HG03175 (cell line): ENCODE measurements around the gene RAB5A.
A peak's percentile ranks its signal among the peaks of the same experiment; 100 is the strongest.
"Not testable (repeated sequence)": the region's sequence is repeated elsewhere in the genome, so short reads cannot be mapped to it uniquely, and the experiment has no call there.

Experiments
- ATAC-seq: cut with Tn5 transposase; IDR thresholded peaks from one replicate; pipeline ENCODE4 v1.9.1; 2021; ENCODE audit warnings: mild to moderate bottlenecking, moderate library complexity; ENCODE audit not compliant: unreplicated experiment

The RAB5A gene

GRCh38 chr3:19946832-19947548 lies at the start of gene RAB5A:
RAB5A (plus strand) TSS chr3:19947097; CDS start chr3:19950899, 3,802 bp downstream.
- peak; percentile 96 for ATAC-seq

- ATAC-seq, result no peak
Observed at GRCh38 chr3:19898721-19899120, 48.2 kb upstream of the RAB5A start.

- ATAC-seq, result no peak
Observed at GRCh38 chr3:19899264-19899663, 47.6 kb upstream of the RAB5A start.

- not testable (repeated sequence) for ATAC-seq
Observed at GRCh38 chr3:19899833-19900232, 47.1 kb upstream of the RAB5A start.

- no peak for ATAC-seq
Observed at GRCh38 chr3:19901337-19901736, 45.6 kb upstream of the RAB5A start.

GRCh38 chr3:19901918-19902317 lies 45.0 kb upstream of the RAB5A start:
- ATAC-seq, result no peak

GRCh38 chr3:19903649-19904048 lies 43.2 kb upstream of the RAB5A start:
- ATAC-seq, result no peak

GRCh38 chr3:19907523-19907922 lies 39.4 kb upstream of the RAB5A start:
- no peak for ATAC-seq

- no peak for ATAC-seq
Observed at GRCh38 chr3:19911452-19911851, 35.4 kb upstream of the RAB5A start.

- no peak for ATAC-seq
Observed at GRCh38 chr3:19917167-19917566, 29.7 kb upstream of the RAB5A start.

GRCh38 chr3:19920401-19921080 lies 26.4 kb upstream of the RAB5A start:
- ATAC-seq, result no peak

GRCh38 chr3:19931180-19931692 lies 15.7 kb upstream of the RAB5A start:
- peak; percentile 51 for ATAC-seq

- peak; percentile 49 for ATAC-seq
Observed at GRCh38 chr3:19931767-19932188, 15.1 kb upstream of the RAB5A start.

GRCh38 chr3:19932422-19932821 lies 14.5 kb upstream of the RAB5A start:
- no peak for ATAC-seq

GRCh38 chr3:19934098-19934566 lies 12.8 kb upstream of the RAB5A start, which contains the start of gene EFHB:
EFHB (minus strand) TSS chr3:19934217; CDS start chr3:19934018, 199 bp downstream.
- no peak for ATAC-seq

- no peak for ATAC-seq
Observed at GRCh38 chr3:19937459-19938294, 9.2 kb upstream of the RAB5A start.

GRCh38 chr3:19938295-19938627 lies 8.6 kb upstream of the RAB5A start:
- no peak for ATAC-seq

- ATAC-seq, result no peak
Observed at GRCh38 chr3:19940643-19941042, 6.3 kb upstream of the RAB5A start.

- ATAC-seq, result no peak
Observed at GRCh38 chr3:19945534-19945933, 1.4 kb upstream of the RAB5A start.

GRCh38 chr3:19945969-19946831 lies 697 bp upstream of the RAB5A start:
- ATAC-seq, result peak; percentile 14
